HepG2 (cell line): ENCODE measurements around the gene UNC5B. TPM values are rescaled to one million over a fixed set of nuclear protein-coding genes. Genes with fewer than 3 reads are reported as not detected.

Source experiments
- AHR ChIP-seq: IDR thresholded peaks from 2 replicates; pipeline ENCODE4 v1.6.1; 2018; ENCODE audit warnings: missing genetic modification reagents, missing compliant biosample characterization
- MTF1 ChIP-seq: sonication (generic); formaldehyde crosslinking; IDR thresholded peaks from 2 replicates; pipeline ENCODE4 v1.5.0; 2020; ENCODE audit warnings: missing genetic modification reagents
- SRY ChIP-seq: sonication (generic); formaldehyde crosslinking; IDR thresholded peaks from 2 replicates; pipeline ENCODE4 v1.8.0; 2022; ENCODE audit warnings: mild to moderate bottlenecking, missing genetic modification reagents
- SSRP1 ChIP-seq: IDR thresholded peaks from 2 replicates; pipeline ENCODE4 v1.6.1; 2016; ENCODE audit warnings: control low read depth
- STAG1 ChIP-seq: sonication (generic); formaldehyde crosslinking; IDR thresholded peaks from 2 replicates; pipeline ENCODE4 v1.4.0; 2020; ENCODE audit warnings: missing genetic modification reagents
- ZFYVE20 ChIP-seq: sonication (generic); formaldehyde crosslinking; IDR thresholded peaks from 2 replicates; pipeline ENCODE4 v1.8.0; 2023; ENCODE audit warnings: low read depth, mild to moderate bottlenecking, moderate library complexity, missing genetic modification reagents, borderline replicate concordance
- ZNF10 ChIP-seq: sonication (generic); formaldehyde crosslinking; IDR thresholded peaks from 2 replicates; pipeline ENCODE4 v1.4.0; 2020; ENCODE audit warnings: mild to moderate bottlenecking, low read depth, missing genetic modification reagents, borderline replicate concordance
- ZNF292 ChIP-seq: sonication (generic); formaldehyde crosslinking; IDR thresholded peaks from 2 replicates; pipeline ENCODE4 v1.8.1; 2022; ENCODE audit warnings: mild to moderate bottlenecking, low read depth, missing genetic modification reagents, borderline replicate concordance
- ZNF530 ChIP-seq: sonication (generic); formaldehyde crosslinking; IDR thresholded peaks from 2 replicates; pipeline ENCODE4 v1.5.0; 2020; ENCODE audit warnings: low read depth, mild to moderate bottlenecking, missing genetic modification reagents
- ZNF547 ChIP-seq: sonication (generic); formaldehyde crosslinking; IDR thresholded peaks from 2 replicates; pipeline ENCODE4 v1.5.1; 2020; ENCODE audit warnings: mild to moderate bottlenecking, missing genetic modification reagents
- ZNF567 ChIP-seq: sonication (generic); formaldehyde crosslinking; IDR thresholded peaks from 2 replicates; pipeline ENCODE4 v1.8.1; 2023; ENCODE audit warnings: mild to moderate bottlenecking, missing genetic modification reagents, borderline replicate concordance
- polyA plus RNA-seq, 8 experiments: library from polyadenylated mRNA; depleted of rRNA in 3 of 8; stranded (reverse) in 7 of 8; unstranded in 1 of 8; fragments of >200 nt; fragmentation: Illumina TruSeq in 4 of 8; extraction: Trizol in 4 of 8; gene quantifications; 2 replicates each; pipeline versions ENCODE4 v1.2.1 to v1.2.3, GENCODE V29; 2011 to 2016; ENCODE audit warnings: low read depth in 4 of 8, missing spikeins in 1 of 8, mixed read lengths in 1 of 8; ENCODE audit not compliant: insufficient read depth in 1 of 8
- total RNA-seq, 5 experiments: library from RNA; depleted of rRNA; stranded (reverse); fragments of >200 nt; fragmentation: Illumina TruSeq; extraction: Trizol; gene quantifications; 2 replicates each; pipeline ENCODE4 v1.2.3, GENCODE V29; 2016; ENCODE audit warnings: low read depth in 1 of 5
- TF ChIP-seq, protein P1 (sequence below): IDR thresholded peaks from 2 replicates; pipeline ENCODE4 v1.6.1; 2016; ENCODE audit warnings: mild to moderate bottlenecking
- TF ChIP-seq, protein P2 (sequence below): sonication (generic); formaldehyde crosslinking; conservative IDR thresholded peaks from 2 replicates; pipeline ENCODE4 v1.4.0; 2020; ENCODE audit warnings: mild to moderate bottlenecking, missing genetic modification reagents, moderate library complexity
- TF ChIP-seq, protein P3 (sequence below): sonication (generic); formaldehyde crosslinking; IDR thresholded peaks from 2 replicates; pipeline ENCODE4 v1.8.1; 2022; ENCODE audit warnings: mild to moderate bottlenecking, missing genetic modification reagents
- TF ChIP-seq, protein P4 (sequence below): sonication (generic); formaldehyde crosslinking; IDR thresholded peaks from 2 replicates; pipeline ENCODE4 v1.5.1; 2020; ENCODE audit warnings: missing genetic modification reagents, mild to moderate bottlenecking, borderline replicate concordance
- TF ChIP-seq, protein P5 (sequence below): sonication (generic); formaldehyde crosslinking; IDR thresholded peaks from 2 replicates; pipeline ENCODE4 v1.4.0; 2020; ENCODE audit warnings: missing genetic modification reagents

Gene UNC5B
- total and polyA plus RNA-seq, 2 of the 13 experiments (the other 11 are each of a cell fraction or from before 2014, with no cell fraction given): 0.07 TPM

DNA sequence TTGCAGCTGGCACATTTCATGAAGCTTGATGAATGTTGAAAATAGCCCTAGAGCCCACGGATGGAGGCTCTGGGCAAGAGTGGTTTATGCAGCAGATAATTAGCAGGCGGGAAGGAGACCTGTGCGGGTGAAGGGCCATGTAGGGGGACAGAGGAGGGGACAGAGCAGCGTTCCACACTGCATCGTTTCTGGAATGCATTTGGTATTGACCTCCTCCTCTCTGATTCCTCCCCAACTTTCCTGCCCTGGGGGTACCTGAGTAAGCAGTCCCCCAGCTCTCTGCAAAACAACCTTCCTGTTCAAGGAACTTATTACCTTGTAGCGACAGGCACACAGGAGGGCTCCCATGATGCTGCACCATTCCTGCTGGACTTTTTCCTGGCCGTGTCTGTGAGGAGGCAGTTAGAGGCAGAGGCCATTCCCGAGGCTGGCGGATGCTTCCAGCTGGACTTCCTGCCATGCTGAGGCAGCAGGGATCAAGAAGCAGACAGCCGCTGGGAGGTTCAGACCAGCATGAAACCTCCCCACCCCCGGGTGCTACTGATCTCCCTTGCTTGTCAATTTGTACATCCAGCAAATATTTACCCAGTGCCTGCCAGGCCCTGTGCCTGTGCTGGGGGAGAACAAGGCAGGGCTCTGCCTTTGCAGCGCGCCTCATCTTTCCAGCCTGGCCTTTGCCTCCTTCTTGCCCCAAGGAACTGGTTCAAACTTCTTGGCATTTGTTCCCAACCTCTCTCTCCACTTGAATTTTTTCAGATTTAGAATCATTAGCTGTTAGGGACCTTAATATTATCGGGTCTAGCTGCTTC is 135.4 kb downstream of the UNC5B start (continued):
- TF ChIP-seq ZNF10 (CRISPR knock-in tag) (no peak), ZNF547 (no peak), ZFYVE20 (CRISPR knock-in tag) (no peak), SRY (CRISPR knock-in tag) (peak; percentile 76; the same call in 1 of the 2 replicates), SSRP1 (no peak), ZNF292 (CRISPR knock-in tag) (peak; percentile 96), ZNF567 (CRISPR knock-in tag) (no peak), MTF1 (CRISPR knock-in tag) (no peak), AHR (CRISPR knock-in tag) (peak; percentile 40; the same call in 1 of the 2 replicates), STAG1 (CRISPR knock-in tag) (peak; percentile 30), ZNF530 (CRISPR knock-in tag) (no peak)
- TF ChIP-seq, protein P1, sequence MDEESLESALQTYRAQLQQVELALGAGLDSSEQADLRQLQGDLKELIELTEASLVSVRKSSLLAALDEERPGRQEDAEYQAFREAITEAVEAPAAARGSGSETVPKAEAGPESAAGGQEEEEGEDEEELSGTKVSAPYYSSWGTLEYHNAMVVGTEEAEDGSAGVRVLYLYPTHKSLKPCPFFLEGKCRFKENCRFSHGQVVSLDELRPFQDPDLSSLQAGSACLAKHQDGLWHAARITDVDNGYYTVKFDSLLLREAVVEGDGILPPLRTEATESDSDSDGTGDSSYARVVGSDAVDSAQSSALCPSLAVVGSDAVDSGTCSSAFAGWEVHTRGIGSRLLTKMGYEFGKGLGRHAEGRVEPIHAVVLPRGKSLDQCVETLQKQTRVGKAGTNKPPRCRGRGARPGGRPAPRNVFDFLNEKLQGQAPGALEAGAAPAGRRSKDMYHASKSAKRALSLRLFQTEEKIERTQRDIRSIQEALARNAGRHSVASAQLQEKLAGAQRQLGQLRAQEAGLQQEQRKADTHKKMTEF (CRISPR knock-in tag): peak; percentile 89
- TF ChIP-seq, protein P2, sequence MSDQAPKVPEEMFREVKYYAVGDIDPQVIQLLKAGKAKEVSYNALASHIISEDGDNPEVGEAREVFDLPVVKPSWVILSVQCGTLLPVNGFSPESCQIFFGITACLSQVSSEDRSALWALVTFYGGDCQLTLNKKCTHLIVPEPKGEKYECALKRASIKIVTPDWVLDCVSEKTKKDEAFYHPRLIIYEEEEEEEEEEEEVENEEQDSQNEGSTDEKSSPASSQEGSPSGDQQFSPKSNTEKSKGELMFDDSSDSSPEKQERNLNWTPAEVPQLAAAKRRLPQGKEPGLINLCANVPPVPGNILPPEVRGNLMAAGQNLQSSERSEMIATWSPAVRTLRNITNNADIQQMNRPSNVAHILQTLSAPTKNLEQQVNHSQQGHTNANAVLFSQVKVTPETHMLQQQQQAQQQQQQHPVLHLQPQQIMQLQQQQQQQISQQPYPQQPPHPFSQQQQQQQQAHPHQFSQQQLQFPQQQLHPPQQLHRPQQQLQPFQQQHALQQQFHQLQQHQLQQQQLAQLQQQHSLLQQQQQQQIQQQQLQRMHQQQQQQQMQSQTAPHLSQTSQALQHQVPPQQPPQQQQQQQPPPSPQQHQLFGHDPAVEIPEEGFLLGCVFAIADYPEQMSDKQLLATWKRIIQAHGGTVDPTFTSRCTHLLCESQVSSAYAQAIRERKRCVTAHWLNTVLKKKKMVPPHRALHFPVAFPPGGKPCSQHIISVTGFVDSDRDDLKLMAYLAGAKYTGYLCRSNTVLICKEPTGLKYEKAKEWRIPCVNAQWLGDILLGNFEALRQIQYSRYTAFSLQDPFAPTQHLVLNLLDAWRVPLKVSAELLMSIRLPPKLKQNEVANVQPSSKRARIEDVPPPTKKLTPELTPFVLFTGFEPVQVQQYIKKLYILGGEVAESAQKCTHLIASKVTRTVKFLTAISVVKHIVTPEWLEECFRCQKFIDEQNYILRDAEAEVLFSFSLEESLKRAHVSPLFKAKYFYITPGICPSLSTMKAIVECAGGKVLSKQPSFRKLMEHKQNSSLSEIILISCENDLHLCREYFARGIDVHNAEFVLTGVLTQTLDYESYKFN (CRISPR knock-in tag): peak; percentile 89
- TF ChIP-seq, protein P3, sequence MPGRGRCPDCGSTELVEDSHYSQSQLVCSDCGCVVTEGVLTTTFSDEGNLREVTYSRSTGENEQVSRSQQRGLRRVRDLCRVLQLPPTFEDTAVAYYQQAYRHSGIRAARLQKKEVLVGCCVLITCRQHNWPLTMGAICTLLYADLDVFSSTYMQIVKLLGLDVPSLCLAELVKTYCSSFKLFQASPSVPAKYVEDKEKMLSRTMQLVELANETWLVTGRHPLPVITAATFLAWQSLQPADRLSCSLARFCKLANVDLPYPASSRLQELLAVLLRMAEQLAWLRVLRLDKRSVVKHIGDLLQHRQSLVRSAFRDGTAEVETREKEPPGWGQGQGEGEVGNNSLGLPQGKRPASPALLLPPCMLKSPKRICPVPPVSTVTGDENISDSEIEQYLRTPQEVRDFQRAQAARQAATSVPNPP (CRISPR knock-in tag): no peak
- TF ChIP-seq, protein P4, sequence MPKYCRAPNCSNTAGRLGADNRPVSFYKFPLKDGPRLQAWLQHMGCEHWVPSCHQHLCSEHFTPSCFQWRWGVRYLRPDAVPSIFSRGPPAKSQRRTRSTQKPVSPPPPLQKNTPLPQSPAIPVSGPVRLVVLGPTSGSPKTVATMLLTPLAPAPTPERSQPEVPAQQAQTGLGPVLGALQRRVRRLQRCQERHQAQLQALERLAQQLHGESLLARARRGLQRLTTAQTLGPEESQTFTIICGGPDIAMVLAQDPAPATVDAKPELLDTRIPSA (CRISPR knock-in tag): no peak
- TF ChIP-seq, protein P5, sequence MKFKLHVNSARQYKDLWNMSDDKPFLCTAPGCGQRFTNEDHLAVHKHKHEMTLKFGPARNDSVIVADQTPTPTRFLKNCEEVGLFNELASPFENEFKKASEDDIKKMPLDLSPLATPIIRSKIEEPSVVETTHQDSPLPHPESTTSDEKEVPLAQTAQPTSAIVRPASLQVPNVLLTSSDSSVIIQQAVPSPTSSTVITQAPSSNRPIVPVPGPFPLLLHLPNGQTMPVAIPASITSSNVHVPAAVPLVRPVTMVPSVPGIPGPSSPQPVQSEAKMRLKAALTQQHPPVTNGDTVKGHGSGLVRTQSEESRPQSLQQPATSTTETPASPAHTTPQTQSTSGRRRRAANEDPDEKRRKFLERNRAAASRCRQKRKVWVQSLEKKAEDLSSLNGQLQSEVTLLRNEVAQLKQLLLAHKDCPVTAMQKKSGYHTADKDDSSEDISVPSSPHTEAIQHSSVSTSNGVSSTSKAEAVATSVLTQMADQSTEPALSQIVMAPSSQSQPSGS (CRISPR knock-in tag): peak; percentile 59
